OCI-LY7 (cell line): ENCODE data around the gene JAKMIP2. TPM values are rescaled to one million over a fixed set of nuclear protein-coding genes. Genes with fewer than 3 reads are reported as not detected.
"Not testable (repeated sequence)": the region's sequence is repeated elsewhere in the genome, so short reads cannot be mapped to it uniquely, and the experiment has no call there.

Experiments used
- BruUV-seq: library from RNA; stranded (reverse); fragments of 400-500 nt; replicated peaks from 2 replicates; lab custom pipeline; 2021; lab: Mats Ljungman, UMichigan
- CTCF ChIA-PET: fragments of 300-600 bp; sonication (Branson Sonifier 250); formaldehyde crosslinking; loops from one replicate; lab custom pipeline; 2022; ENCODE audit warnings: antibody characterized with exemption; ENCODE audit not compliant: unreplicated experiment; lab: Charles Lee
- POLR2A ChIA-PET: fragments of 300-600 bp; sonication (Branson Sonifier 250); formaldehyde crosslinking; loops from one replicate; lab custom pipeline; 2022; ENCODE audit warnings: antibody characterized with exemption; lab: Charles Lee
- DNase-seq: peaks from one replicate; pipeline ENCODE4 v3.0.0-alpha.2; 2015; ENCODE audit warnings: low spot score
- H2AFZ ChIP-seq: fragments of 200-600 bp; sonication (generic), shearing (Covaris generic); 2 replicates; pipeline ENCODE4 v1.6.1; 2014; ENCODE audit warnings: mild to moderate bottlenecking, antibody characterized with exemption, low read length, moderate library complexity
- H3K27ac ChIP-seq: fragments of 200-600 bp; sonication (generic); 2 replicates; pipeline ENCODE4 v1.5.1; 2014; ENCODE audit warnings: mixed run types, low read depth, mild to moderate bottlenecking, moderate library complexity, low read length, inconsistent platforms; ENCODE audit not compliant: poor library complexity, severe bottlenecking
- H3K36me3 ChIP-seq: fragments of 200-600 bp; sonication (generic); 2 replicates; pipeline ENCODE4 v1.6.1; 2014; ENCODE audit warnings: mild to moderate bottlenecking, antibody characterized with exemption, low read length, moderate library complexity, mixed read lengths; ENCODE audit not compliant: insufficient read depth
- H3K4me1 ChIP-seq: fragments of 200-600 bp; sonication (generic); 2 replicates; pipeline ENCODE4 v1.5.1; 2014; ENCODE audit warnings: mild to moderate bottlenecking, low read length; ENCODE audit not compliant: insufficient read depth, poor library complexity, severe bottlenecking
- H3K4me2 ChIP-seq: fragments of 200-600 bp; sonication (generic); 2 replicates; pipeline ENCODE4 v1.6.1; 2014; ENCODE audit warnings: mild to moderate bottlenecking, low read length
- H3K4me3 ChIP-seq: fragments of 200-600 bp; sonication (generic); 2 replicates; pipeline ENCODE4 v1.5.1; 2014; ENCODE audit warnings: mild to moderate bottlenecking, low read depth, low read length; ENCODE audit not compliant: poor library complexity, severe bottlenecking
- H3K79me2 ChIP-seq: fragments of 200-600 bp; sonication (generic); 2 replicates; pipeline ENCODE4 v1.6.1; 2016; ENCODE audit warnings: low read depth, mild to moderate bottlenecking, low read length, moderate library complexity, mixed read lengths; ENCODE audit not compliant: insufficient read depth
- H3K9me2 ChIP-seq: fragments of 200-600 bp; sonication (generic); 2 replicates; pipeline ENCODE4 v1.6.1; 2016; ENCODE audit warnings: mild to moderate bottlenecking, low read length, mixed read lengths; ENCODE audit not compliant: insufficient read depth
- H3K9me3 ChIP-seq: fragments of 200-600 bp; sonication (generic); 2 replicates; pipeline ENCODE4 v1.6.1; 2014; ENCODE audit warnings: mild to moderate bottlenecking, mixed run types, low read length, mixed read lengths
- H4K20me1 ChIP-seq: fragments of 200-600 bp; sonication (generic); 2 replicates; pipeline ENCODE4 v1.6.1; 2014; ENCODE audit warnings: mild to moderate bottlenecking, antibody characterized with exemption, low read length, moderate library complexity, mixed read lengths; ENCODE audit not compliant: insufficient read depth
- CTCF ChIP-seq: fragments of 200-600 bp; sonication (generic); conservative IDR thresholded peaks from 2 replicates; pipeline ENCODE4 v1.5.1; 2014; ENCODE audit warnings: mild to moderate bottlenecking, antibody characterized with exemption, low read length, moderate library complexity, mixed read lengths
- EZH2phosphoT487 ChIP-seq: fragments of 200-600 bp; sonication (generic); IDR thresholded peaks from 2 replicates; pipeline ENCODE4 v1.6.1; 2018; ENCODE audit warnings: low read depth, borderline replicate concordance, mild to moderate bottlenecking, mixed run types, antibody characterized with exemption, low read length, moderate library complexity, mixed read lengths
- intact Hi-C: fragments of 100-400 bp; cut with micrococcal nuclease; formaldehyde crosslinking; loops from one replicate; pipeline ENCODE4 v1.10.0; 2022; ENCODE audit not compliant: unreplicated experiment
- total RNA-seq, 2 experiments: library from RNA; depleted of rRNA in 1 of 2; stranded (reverse); fragments of >200 nt in 1 of 2; shearing (Covaris generic) in 1 of 2; gene quantifications; 2 replicates each; pipeline ENCODE4 v1.2.3, GENCODE V29; 2014 to 2022

JAKMIP2 gene
- total RNA-seq, 2 experiments from 2014 or later, result 4.0 to 14.5 TPM

- no peaks in the 10 kb centered on the region for H3K36me3 ChIP-seq
- TF ChIP-seq EZH2phosphoT487 (no peak), CTCF (no peak)
- H2AFZ ChIP-seq, result no peak overlapping the region
- H3K9me2 ChIP-seq, result no peaks in the 10 kb centered on the region
- H3K9me3 ChIP-seq, result no peaks in the 10 kb centered on the region
- H3K4me2 ChIP-seq, result no peak overlapping the region
- no peaks in the 10 kb centered on the region for H4K20me1 ChIP-seq
- no peak for DNase-seq
- H3K4me3 ChIP-seq, result no peak overlapping the region
- H3K79me2 ChIP-seq, result no peaks in the 10 kb centered on the region
- BruUV-seq, result no TSS peak
- intact Hi-C loops, result no loop called here
- ChIA-PET CTCF (no interaction called here), POLR2A (interaction anchor here (0.6 to 1.0 kb wide), 4 partner anchors 10 to 811 kb away, joined by 3 to 4 read pairs (median 3); no protein-coding TSS in a partner anchor)
- H3K4me1 ChIP-seq, result no peaks in the 10 kb centered on the region
- no peak overlapping the region for H3K27ac ChIP-seq
Observed at GRCh38 chr5:147586832-147587231, 195.7 kb downstream of the JAKMIP2 start.

GRCh38 chr5:147586221-147586620 is 196.3 kb downstream of the JAKMIP2 start:
- no peaks in the 10 kb centered on the region for H3K36me3 ChIP-seq
- H3K4me2 ChIP-seq, result no peak overlapping the region
- TF ChIP-seq EZH2phosphoT487 (no peak), CTCF (no peak)
- no peak overlapping the region for H3K4me3 ChIP-seq
- H3K27ac ChIP-seq, result no peak overlapping the region
- no peaks in the 10 kb centered on the region for H3K9me3 ChIP-seq
- no peak for DNase-seq
- no peaks in the 10 kb centered on the region for H4K20me1 ChIP-seq
- H3K79me2 ChIP-seq, result no peaks in the 10 kb centered on the region
- POLR2A ChIA-PET, result interaction anchor here (0.6 to 1.0 kb wide), 5 partner anchors 10 to 812 kb away, joined by 3 to 4 read pairs (median 3); no protein-coding TSS in a partner anchor
- intact Hi-C loops, result no loop called here
- no TSS peak for BruUV-seq
- CTCF ChIA-PET, result no interaction called here
- no peak overlapping the region for H2AFZ ChIP-seq
- no peaks in the 10 kb centered on the region for H3K9me2 ChIP-seq
- H3K4me1 ChIP-seq, result no peaks in the 10 kb centered on the region

GRCh38 chr5:147582272-147582671 is 200.3 kb downstream of the JAKMIP2 start:
- H3K9me2 ChIP-seq, H3K4me2 ChIP-seq, H3K36me3 ChIP-seq, H3K4me1 ChIP-seq, H3K27ac ChIP-seq, DNase-seq, H4K20me1 ChIP-seq, BruUV-seq, H3K9me3 ChIP-seq, H3K79me2 ChIP-seq, H2AFZ ChIP-seq, H3K4me3 ChIP-seq, intact Hi-C loops, CTCF ChIA-PET: not testable (repeated sequence)
- POLR2A ChIA-PET, result interaction anchor here (0.7 to 1.5 kb wide), 2 partner anchors 9 to 17 kb away, joined by 3 to 4 read pairs; no protein-coding TSS in a partner anchor

- H3K4me1 ChIP-seq, H3K9me2 ChIP-seq, H3K79me2 ChIP-seq, H3K4me2 ChIP-seq, BruUV-seq, intact Hi-C loops, H3K4me3 ChIP-seq, H3K27ac ChIP-seq, POLR2A ChIA-PET, H4K20me1 ChIP-seq, H2AFZ ChIP-seq, H3K36me3 ChIP-seq, H3K9me3 ChIP-seq, CTCF ChIA-PET, DNase-seq: not testable (repeated sequence)
Observed at GRCh38 chr5:147580418-147580817, 202.1 kb downstream of the JAKMIP2 start.
